H1 (cell line): ENCODE results near the gene CRY1. TPM values are rescaled to one million over a fixed set of nuclear protein-coding genes. Genes with fewer than 3 reads are reported as not detected.

Source experiments
- CTCF ChIA-PET: fragments of 300-600 bp; sonication (Branson Sonifier 250); formaldehyde crosslinking; loops from one replicate; lab custom pipeline; 2021; ENCODE audit not compliant: partially characterized antibody; lab: Charles Lee
- POLR2A ChIA-PET: fragments of 300-600 bp; sonication (Branson Sonifier 250); formaldehyde crosslinking; loops from one replicate; lab custom pipeline; 2021; ENCODE audit warnings: inconsistent platforms; ENCODE audit not compliant: partially characterized antibody; lab: Charles Lee
- DNase-seq, 2 experiments: peaks; one replicate each; pipeline versions ENCODE4 v3.0.0 to v3.0.0-alpha.2; 2010 to 2022; ENCODE audit warnings: low spot score in 2 of 2, low read depth in 1 of 2, mixed read lengths in 1 of 2
- FAIRE-seq: peaks from 2 replicates; lab custom pipeline; 2011; peaks lifted over from hg19 to GRCh38; lab: Jason Lieb, UNC
- H2AFZ ChIP-seq: 2 replicates; pipeline ENCODE4 v1.8.1; 2012; ENCODE audit warnings: low read length, inconsistent platforms
- H2AK5ac ChIP-seq: 2 replicates; pipeline ENCODE4 v1.6.1; 2013; ENCODE audit warnings: low read depth, low read length
- H2BK120ac ChIP-seq: replicated peaks from 2 replicates; pipeline ENCODE3; 2013; ENCODE audit warnings: low read depth, low read length, inconsistent platforms
- H2BK12ac ChIP-seq: 2 replicates; pipeline ENCODE4 v1.6.1; 2013; ENCODE audit warnings: low read depth, low read length
- H2BK15ac ChIP-seq: 2 replicates; pipeline ENCODE4 v1.6.1; 2013; ENCODE audit warnings: low read length
- H2BK20ac ChIP-seq: 2 replicates; pipeline ENCODE4 v1.6.1; 2013; ENCODE audit warnings: low read length
- H2BK5ac ChIP-seq: 2 replicates; pipeline ENCODE4 v1.6.1; 2013; ENCODE audit warnings: low read depth, low read length
- H3K14ac ChIP-seq: 2 replicates; pipeline ENCODE4 v1.6.1; 2013; ENCODE audit warnings: inconsistent platforms; ENCODE audit not compliant: insufficient read length
- H3K18ac ChIP-seq: 2 replicates; pipeline ENCODE4 v1.6.1; 2013; ENCODE audit warnings: low read length; ENCODE audit errors: extremely low read depth
- H3K23ac ChIP-seq: 2 replicates; pipeline ENCODE4 v1.6.1; 2013; ENCODE audit warnings: inconsistent platforms; ENCODE audit not compliant: insufficient read length
- H3K23me2 ChIP-seq: 2 replicates; pipeline ENCODE4 v1.6.1; 2013; ENCODE audit warnings: low read depth, low read length
- H3K27ac ChIP-seq: 2 replicates; pipeline ENCODE4 v1.6.1; 2011; ENCODE audit warnings: low read depth, low read length, inconsistent platforms
- H3K27me3 ChIP-seq, 4 experiments: replicated peaks in 1 of 4; 1 replicate in 1 of 4; 2 replicates in 3 of 4; pipeline versions ENCODE4 v1.6.1 to v1.8.1; 2011 to 2013; ENCODE audit warnings: low read length in 3 of 4, mild to moderate bottlenecking in 3 of 4, inconsistent platforms in 2 of 4, mixed read lengths in 2 of 4, moderate library complexity in 1 of 4; ENCODE audit not compliant: control insufficient read depth in 3 of 4, insufficient read depth in 3 of 4; ENCODE audit errors: extremely low read depth in 1 of 4
- H3K36me3 ChIP-seq, 4 experiments: 2 replicates each; pipeline versions ENCODE4 v1.6.1 to v1.8.1; 2011 to 2013; ENCODE audit warnings: mild to moderate bottlenecking in 4 of 4, low read length in 3 of 4, moderate library complexity in 2 of 4, control low read depth in 1 of 4, inconsistent platforms in 1 of 4; ENCODE audit not compliant: insufficient read depth in 4 of 4, control insufficient read depth in 2 of 4
- H3K4ac ChIP-seq: replicated peaks from 2 replicates; pipeline ENCODE3; 2013; ENCODE audit warnings: low read length, low read depth, mixed read lengths, inconsistent platforms; ENCODE audit not compliant: insufficient read length
- H3K4me1 ChIP-seq, 4 experiments: replicated peaks in 1 of 4; 1 replicate in 1 of 4; 2 replicates in 3 of 4; pipeline versions ENCODE4 v1.6.1 to v1.8.1; 2011 to 2013; ENCODE audit warnings: low read length in 3 of 4, inconsistent platforms in 2 of 4, mixed read lengths in 1 of 4; ENCODE audit not compliant: insufficient read depth in 4 of 4, control insufficient read depth in 3 of 4
- H3K4me2 ChIP-seq, 2 experiments: 2 replicates each; pipeline versions ENCODE4 v1.6.1 to v1.8.1; 2011 to 2013; ENCODE audit warnings: low read depth in 2 of 2, low read length in 2 of 2, control low read depth in 1 of 2, inconsistent platforms in 1 of 2, mild to moderate bottlenecking in 1 of 2; ENCODE audit not compliant: insufficient read depth in 1 of 2
- H3K4me3 ChIP-seq, 4 experiments: fragments of 200-600, 300-600 bp in 1 of 4; sonication (generic), shearing (Covaris generic), sonication (Bioruptor Twin) in 1 of 4; 2 replicates each; pipeline versions ENCODE4 v1.5.1 to v1.8.1; 2011 to 2016; ENCODE audit warnings: low read length in 4 of 4, low read depth in 3 of 4, control low read depth in 2 of 4, inconsistent platforms in 2 of 4, mild to moderate bottlenecking in 2 of 4, mixed read lengths in 1 of 4, moderate library complexity in 1 of 4; ENCODE audit not compliant: insufficient read depth in 2 of 4; ENCODE audit errors: extremely low read depth in 1 of 4
- H3K56ac ChIP-seq: replicated peaks from 2 replicates; pipeline ENCODE3; 2013; ENCODE audit warnings: low read depth, mild to moderate bottlenecking, mixed read lengths, low read length, inconsistent platforms; ENCODE audit not compliant: insufficient read length
- H3K79me1 ChIP-seq: 2 replicates; pipeline ENCODE4 v1.6.1; 2013; ENCODE audit warnings: low read depth, low read length, control low read depth
- H3K79me2 ChIP-seq, 2 experiments: 2 replicates each; pipeline versions ENCODE4 v1.6.1 to v1.8.1; 2012 to 2013; ENCODE audit warnings: low read length in 2 of 2, mild to moderate bottlenecking in 2 of 2, inconsistent platforms in 1 of 2; ENCODE audit not compliant: insufficient read depth in 2 of 2, control insufficient read depth in 1 of 2
- H3K9ac ChIP-seq, 4 experiments: replicated peaks in 1 of 4; 1 replicate in 1 of 4; 2 replicates in 3 of 4; pipeline versions ENCODE4 v1.6.1 to v1.8.1; 2011 to 2013; ENCODE audit warnings: low read depth in 3 of 4, low read length in 3 of 4, control low read depth in 2 of 4, mild to moderate bottlenecking in 2 of 4, moderate library complexity in 2 of 4, inconsistent platforms in 1 of 4; ENCODE audit errors: extremely low read depth in 1 of 4
- H3K9me3 ChIP-seq, 2 experiments: 2 replicates each; pipeline versions ENCODE4 v1.6.1 to v1.8.1; 2012 to 2013; ENCODE audit warnings: mild to moderate bottlenecking in 2 of 2, moderate library complexity in 2 of 2, control low read depth in 1 of 2, inconsistent platforms in 1 of 2, low read depth in 1 of 2, low read length in 1 of 2, mixed read lengths in 1 of 2; ENCODE audit not compliant: insufficient read depth in 2 of 2
- H4K20me1 ChIP-seq, 2 experiments: replicated peaks in 1 of 2; 2 replicates each; pipeline versions ENCODE3 to v1.8.1; 2011 to 2013; ENCODE audit warnings: inconsistent platforms in 2 of 2, low read length in 2 of 2, mild to moderate bottlenecking in 1 of 2; ENCODE audit not compliant: insufficient read depth in 2 of 2, control insufficient read depth in 1 of 2
- H4K5ac ChIP-seq: 2 replicates; pipeline ENCODE4 v1.6.1; 2013; ENCODE audit warnings: low read length, low read depth, mixed read lengths, inconsistent platforms; ENCODE audit not compliant: insufficient read length
- H4K8ac ChIP-seq: 2 replicates; pipeline ENCODE4 v1.8.0; 2013; ENCODE audit warnings: mild to moderate bottlenecking, moderate library complexity, low read length, inconsistent platforms; ENCODE audit not compliant: insufficient read depth; ENCODE audit errors: extremely low read depth
- H4K91ac ChIP-seq: replicated peaks from 2 replicates; pipeline ENCODE3; 2013; ENCODE audit warnings: low read length, mixed read lengths, inconsistent platforms; ENCODE audit not compliant: insufficient read length
- BRCA1 ChIP-seq: IDR thresholded peaks from 2 replicates; pipeline ENCODE4 v1.6.1; 2012; ENCODE audit warnings: low read depth, low read length, improper control_type of control experiment
- CBX5 ChIP-seq: fragments of 300-800, 300-1000 bp; sonication (generic); IDR thresholded peaks from 2 replicates; pipeline ENCODE4 v1.7.1; 2016; ENCODE audit warnings: antibody characterized with exemption, low read length, low read depth
- EGR1 ChIP-seq: IDR thresholded peaks from 2 replicates; pipeline ENCODE4 v1.6.1; 2011; ENCODE audit warnings: low read depth, low read length, borderline replicate concordance
- GTF2F1 ChIP-seq: IDR thresholded peaks from 2 replicates; pipeline ENCODE4 v1.6.1; 2012; ENCODE audit warnings: low read depth, low read length, improper control_type of control experiment, borderline replicate concordance
- PHF8 ChIP-seq: fragments of 200-600 bp; sonication (generic); conservative IDR thresholded peaks from 2 replicates; pipeline ENCODE4 v1.7.1; 2012; ENCODE audit warnings: low read depth, mild to moderate bottlenecking, inconsistent platforms, low read length, moderate library complexity
- POLR2A ChIP-seq, 2 experiments: IDR thresholded peaks; 1 replicate in 1 of 2; 2 replicates in 1 of 2; pipeline ENCODE4 v1.6.1; 2011; ENCODE audit warnings: low read depth in 2 of 2, low read length in 2 of 2, mild to moderate bottlenecking in 2 of 2; ENCODE audit errors: control extremely low read depth in 1 of 2
- POU5F1 ChIP-seq: IDR thresholded peaks from 2 replicates; pipeline ENCODE4 v1.6.1; 2011; ENCODE audit warnings: low read depth, mild to moderate bottlenecking, low read length, moderate library complexity
- RNF2 ChIP-seq: fragments of 200-900, 300-1000 bp; sonication (generic); IDR thresholded peaks from 2 replicates; pipeline ENCODE4 v1.7.1; 2016; ENCODE audit warnings: borderline replicate concordance, low read depth, mild to moderate bottlenecking, antibody characterized with exemption, low read length; ENCODE audit not compliant: poor library complexity, severe bottlenecking; ENCODE audit errors: missing control alignments
- TCF12 ChIP-seq: IDR thresholded peaks from 2 replicates; pipeline ENCODE4 v1.6.1; 2011; ENCODE audit warnings: low read depth, mild to moderate bottlenecking, low read length
- WGBS, 2 experiments: shearing (Covaris generic) in 1 of 2; methylation state at CpG; one replicate each; pipeline versions ENCODE4 v1.1.6 to v1.1.7; 2013 to 2015; ENCODE audit warnings: low lambda C conversion rate in 2 of 2, mixed read lengths in 2 of 2, inconsistent platforms in 1 of 2, low coverage in 1 of 2, missing lambda C conversion rate in 1 of 2; ENCODE audit not compliant: insufficient replicate concordance in 2 of 2, insufficient coverage in 1 of 2, insufficient read length in 1 of 2; ENCODE audit errors: extremely low coverage in 1 of 2, missing lambda C conversion rate in 1 of 2; 5-methylcytosine and 5-hydroxymethylcytosine counted together
- polyA plus RNA-seq, 7 experiments: library from polyadenylated mRNA; depleted of rRNA in 3 of 7; stranded (reverse) in 5 of 7; unstranded in 2 of 7; fragments of >200 nt in 5 of 7; fragments of 200-250 nt in 2 of 7; gene quantifications; 1 replicate in 5 of 7; 2 replicates in 1 of 7; 4 replicates in 1 of 7; pipeline versions ENCODE4 v1.2.1 to v1.2.3, GENCODE V29; 2011 to 2013; ENCODE audit warnings: missing spikeins in 2 of 7, mixed read lengths in 2 of 7
- total RNA-seq: library from RNA; stranded (reverse); fragmentation: NEBNext Ultra II Directional; extraction: Animal tissue kit (Norgen Biotek cat#: 25700); gene quantifications from 2 replicates; pipeline ENCODE4 v1.2.1, GENCODE V29; 2021
- TF ChIP-seq, protein P1 (sequence below): IDR thresholded peaks from 2 replicates; pipeline ENCODE4 v1.6.1; 2011; ENCODE audit warnings: low read length, improper control_type of control experiment
- TF ChIP-seq, protein P2 (sequence below): IDR thresholded peaks from 2 replicates; pipeline ENCODE4 v1.6.1; 2012; ENCODE audit warnings: low read length, inconsistent platforms

CRY1 gene
- total and polyA plus RNA-seq, 2 of the 8 experiments (the other 6 are each of a cell fraction or from before 2014, with no cell fraction given): 13.6 to 25.1 TPM

DNA sequence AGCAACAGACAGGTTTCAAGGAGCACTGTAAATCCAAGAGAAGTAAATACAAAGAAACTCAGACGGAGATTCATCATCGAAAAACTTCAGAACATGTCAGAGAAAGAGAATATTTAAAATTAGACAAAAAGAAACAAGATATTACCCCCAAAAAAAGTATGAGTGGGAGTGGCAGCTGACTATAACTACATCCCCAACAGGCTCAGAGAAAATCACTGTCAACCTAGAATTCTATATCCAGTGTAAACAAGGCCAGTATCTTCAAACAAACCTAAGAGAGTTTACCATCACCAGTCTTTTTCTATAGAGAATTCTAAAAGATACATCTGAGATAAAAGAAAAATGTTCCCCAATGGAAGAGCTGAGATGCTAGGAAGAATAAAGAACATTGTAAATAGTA is 39.6 kb downstream of the CRY1 start:
- Histone ChIP-seq H2BK120ac (no peak overlapping the region), H3K56ac (no peak overlapping the region), H3K9me3 (no peaks in the 10 kb centered on the region), H2AK5ac (no peak overlapping the region), H3K14ac (no peak overlapping the region), H3K4ac (no peak overlapping the region), H2BK15ac (no peak overlapping the region), H3K9ac (no peak overlapping the region), H3K18ac (no peak overlapping the region), H2BK5ac (no peak overlapping the region), H3K36me3 (no peaks in the 10 kb centered on the region), H3K27me3 (no peaks in the 10 kb centered on the region), H2BK20ac (no peak overlapping the region), H3K4me3 (no peak overlapping the region), H4K8ac (no peak overlapping the region), H2AFZ (no peak overlapping the region)
- no peak for DNase-seq
- FAIRE-seq: no peak
- TF ChIP-seq BRCA1: no peak
- TF ChIP-seq EGR1: no peak
- TF ChIP-seq, protein P1, sequence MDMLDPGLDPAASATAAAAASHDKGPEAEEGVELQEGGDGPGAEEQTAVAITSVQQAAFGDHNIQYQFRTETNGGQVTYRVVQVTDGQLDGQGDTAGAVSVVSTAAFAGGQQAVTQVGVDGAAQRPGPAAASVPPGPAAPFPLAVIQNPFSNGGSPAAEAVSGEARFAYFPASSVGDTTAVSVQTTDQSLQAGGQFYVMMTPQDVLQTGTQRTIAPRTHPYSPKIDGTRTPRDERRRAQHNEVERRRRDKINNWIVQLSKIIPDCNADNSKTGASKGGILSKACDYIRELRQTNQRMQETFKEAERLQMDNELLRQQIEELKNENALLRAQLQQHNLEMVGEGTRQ: no peak
- no peak for TF ChIP-seq POU5F1
- TF ChIP-seq CBX5: no peak
- TF ChIP-seq PHF8: no peak
- TF ChIP-seq, protein P2, sequence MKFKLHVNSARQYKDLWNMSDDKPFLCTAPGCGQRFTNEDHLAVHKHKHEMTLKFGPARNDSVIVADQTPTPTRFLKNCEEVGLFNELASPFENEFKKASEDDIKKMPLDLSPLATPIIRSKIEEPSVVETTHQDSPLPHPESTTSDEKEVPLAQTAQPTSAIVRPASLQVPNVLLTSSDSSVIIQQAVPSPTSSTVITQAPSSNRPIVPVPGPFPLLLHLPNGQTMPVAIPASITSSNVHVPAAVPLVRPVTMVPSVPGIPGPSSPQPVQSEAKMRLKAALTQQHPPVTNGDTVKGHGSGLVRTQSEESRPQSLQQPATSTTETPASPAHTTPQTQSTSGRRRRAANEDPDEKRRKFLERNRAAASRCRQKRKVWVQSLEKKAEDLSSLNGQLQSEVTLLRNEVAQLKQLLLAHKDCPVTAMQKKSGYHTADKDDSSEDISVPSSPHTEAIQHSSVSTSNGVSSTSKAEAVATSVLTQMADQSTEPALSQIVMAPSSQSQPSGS: no peak
- TF ChIP-seq POLR2A (IDR thresholded peaks at IDR 0.05; ENCODE audit: control extremely low read depth in 1 of 2, low read depth in 2 of 2, low read length in 2 of 2): no peak
- no peak for TF ChIP-seq RNF2
- no peak for TF ChIP-seq TCF12
- TF ChIP-seq GTF2F1: no peak
- TF ChIP-seq, all 59 proteins: peak for 0
- Histone ChIP-seq H3K4me1 (peaks cover 0 to 2% (median 0%) of the 10 kb centered on the region in 4 experiments; a peak in 2 of 7 replicates), H3K4me2 (no peak overlapping the region), H3K79me2 (peaks cover 0 to 8% of the 10 kb centered on the region in 2 experiments; a peak in 1 of 4 replicates), H3K23ac (no peak overlapping the region), H2BK12ac (no peak overlapping the region), H3K27ac (no peak overlapping the region), H4K20me1 (peaks cover 0 to 2% of the 10 kb centered on the region in 2 experiments), H4K91ac (no peak overlapping the region), H3K23me2 (no peaks in the 10 kb centered on the region), H4K5ac (no peak overlapping the region), H3K79me1 (no peaks in the 10 kb centered on the region; the same call in 1 of the 2 replicates)
- WGBS, 2 experiments: 94% methylated on average over 2 of the region's 2 CpGs; no CpG with 5 or more reads in 1 of the 2 experiments
- ChIA-PET CTCF (interaction anchor here (0.6 to 1.2 kb wide), 3 partner anchors 39 to 727 kb away, joined by 3 to 4 read pairs (median 3); no protein-coding TSS in a partner anchor), POLR2A (no interaction called here)
